ENCODE results near the gene SLC35F1. TPM values are rescaled to one million over a fixed set of nuclear protein-coding genes. Genes with fewer than 3 reads are reported as not detected.

SLC35F1 gene
- total RNA-seq, 2 experiments from 2014 or later = 0.09 TPM

DNA sequence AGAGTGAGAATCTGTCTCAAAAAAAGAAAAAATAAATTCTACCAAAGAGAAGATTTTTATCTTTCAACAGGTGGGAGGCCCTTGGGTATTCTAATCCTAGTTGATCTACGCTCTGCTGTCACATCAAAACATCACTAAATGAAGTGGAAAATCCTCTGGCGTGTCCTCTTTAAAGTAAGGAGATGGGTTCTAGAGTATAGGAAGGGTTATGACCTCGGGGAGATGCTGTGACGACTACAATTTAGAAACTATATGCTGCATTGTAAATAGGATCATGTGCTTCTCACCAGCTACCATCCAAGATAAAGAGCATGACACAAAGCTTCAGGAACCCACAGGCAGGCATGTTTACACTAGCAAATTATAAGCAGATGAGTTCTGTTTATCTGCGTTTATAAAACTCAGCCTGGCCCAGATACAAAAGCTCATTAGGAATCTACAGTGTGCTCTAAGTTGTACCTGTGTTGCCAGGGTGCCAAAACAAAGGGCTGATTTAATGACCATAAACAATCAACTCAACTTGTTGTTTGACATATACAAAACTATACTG is 443.9 kb downstream of the SLC35F1 start:
- ChIA-PET CTCF (no interaction called here), POLR2A (no interaction called here)
- no peak overlapping the region for H3K4me3 Mint-ChIP-seq
- ATAC-seq (no peak), DNase-seq (no peak)
- no peaks in the 10 kb centered on the region for H3K4me1 Mint-ChIP-seq (ENCODE audit: low read depth)
- no peaks in the 10 kb centered on the region for H3K27me3 Mint-ChIP-seq
- TF ChIP-seq, protein P1, sequence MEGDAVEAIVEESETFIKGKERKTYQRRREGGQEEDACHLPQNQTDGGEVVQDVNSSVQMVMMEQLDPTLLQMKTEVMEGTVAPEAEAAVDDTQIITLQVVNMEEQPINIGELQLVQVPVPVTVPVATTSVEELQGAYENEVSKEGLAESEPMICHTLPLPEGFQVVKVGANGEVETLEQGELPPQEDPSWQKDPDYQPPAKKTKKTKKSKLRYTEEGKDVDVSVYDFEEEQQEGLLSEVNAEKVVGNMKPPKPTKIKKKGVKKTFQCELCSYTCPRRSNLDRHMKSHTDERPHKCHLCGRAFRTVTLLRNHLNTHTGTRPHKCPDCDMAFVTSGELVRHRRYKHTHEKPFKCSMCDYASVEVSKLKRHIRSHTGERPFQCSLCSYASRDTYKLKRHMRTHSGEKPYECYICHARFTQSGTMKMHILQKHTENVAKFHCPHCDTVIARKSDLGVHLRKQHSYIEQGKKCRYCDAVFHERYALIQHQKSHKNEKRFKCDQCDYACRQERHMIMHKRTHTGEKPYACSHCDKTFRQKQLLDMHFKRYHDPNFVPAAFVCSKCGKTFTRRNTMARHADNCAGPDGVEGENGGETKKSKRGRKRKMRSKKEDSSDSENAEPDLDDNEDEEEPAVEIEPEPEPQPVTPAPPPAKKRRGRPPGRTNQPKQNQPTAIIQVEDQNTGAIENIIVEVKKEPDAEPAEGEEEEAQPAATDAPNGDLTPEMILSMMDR (IDR thresholded peaks at IDR 0.05) = no peak
- peaks cover 2% of the 10 kb centered on the region for H3K36me3 Mint-ChIP-seq (ENCODE audit: low read depth)
- no peak overlapping the region for H3K27ac Mint-ChIP-seq
- no peaks in the 10 kb centered on the region for H3K9me3 Mint-ChIP-seq
- intact Hi-C loops (cut with micrococcal nuclease) = no loop called here

DNA sequence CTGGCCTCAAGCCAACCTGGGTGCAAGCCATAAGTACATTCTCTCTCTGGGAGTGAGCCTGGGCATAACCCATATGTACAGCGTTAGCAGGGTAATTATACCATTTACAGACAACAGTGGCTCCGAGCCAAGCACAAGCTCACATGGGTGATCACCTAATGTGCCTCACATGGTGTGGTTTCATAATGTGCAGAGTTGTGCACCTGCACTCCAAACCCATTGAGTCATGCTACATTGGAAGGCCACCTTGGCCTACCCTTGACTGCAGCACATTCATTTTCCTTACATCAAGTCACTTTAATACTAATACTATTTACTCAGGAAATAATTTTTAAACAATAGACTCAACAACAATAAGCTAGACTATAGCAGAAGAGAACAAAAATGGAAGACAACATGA is 446.5 kb downstream of the SLC35F1 start:
- intact Hi-C loops (cut with micrococcal nuclease) = no loop called here
- ChIA-PET POLR2A (no interaction called here), CTCF (no interaction called here)
- ATAC-seq = no peak
- DNase-seq = no peak
- no peaks in the 10 kb centered on the region for H3K9me3 Mint-ChIP-seq
- peaks cover 2% of the 10 kb centered on the region for H3K36me3 Mint-ChIP-seq (ENCODE audit: low read depth)
- TF ChIP-seq, protein P1 (IDR thresholded peaks at IDR 0.05) = no peak
- H3K27ac Mint-ChIP-seq = no peak overlapping the region
- no peaks in the 10 kb centered on the region for H3K27me3 Mint-ChIP-seq
- H3K4me3 Mint-ChIP-seq = no peak overlapping the region
- H3K4me1 Mint-ChIP-seq (ENCODE audit: low read depth) = no peaks in the 10 kb centered on the region

DNA sequence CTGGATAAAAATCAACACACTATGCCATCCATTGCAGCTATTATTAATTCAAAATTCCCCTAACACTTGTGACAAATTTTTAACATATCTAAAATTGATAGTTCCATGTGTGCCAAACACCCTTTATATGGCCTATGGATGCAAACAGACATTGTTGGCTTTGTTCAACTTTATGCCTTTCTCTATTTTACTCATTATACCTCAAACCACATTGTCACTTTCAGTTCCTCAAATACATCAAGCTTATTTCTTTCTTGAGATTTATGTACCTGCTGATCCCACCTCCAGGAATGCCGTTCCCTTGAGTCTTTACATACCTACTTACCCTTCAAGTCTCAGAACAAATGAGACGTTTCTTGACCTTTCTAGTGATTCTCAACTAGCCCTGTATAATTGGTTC is 447.6 kb downstream of the SLC35F1 start:
- ChIA-PET POLR2A (no interaction called here), CTCF (no interaction called here)
- ATAC-seq (no peak), DNase-seq (no peak)
- intact Hi-C loops (cut with micrococcal nuclease) = no loop called here
- TF ChIP-seq, protein P1 (IDR thresholded peaks at IDR 0.05) = no peak
- no peaks in the 10 kb centered on the region for H3K9me3 Mint-ChIP-seq
- H3K27ac Mint-ChIP-seq = no peak overlapping the region
- H3K4me3 Mint-ChIP-seq = no peak overlapping the region
- H3K27me3 Mint-ChIP-seq = no peaks in the 10 kb centered on the region
- no peaks in the 10 kb centered on the region for H3K4me1 Mint-ChIP-seq (ENCODE audit: low read depth)
- peaks cover 2% of the 10 kb centered on the region for H3K36me3 Mint-ChIP-seq (ENCODE audit: low read depth)

DNA sequence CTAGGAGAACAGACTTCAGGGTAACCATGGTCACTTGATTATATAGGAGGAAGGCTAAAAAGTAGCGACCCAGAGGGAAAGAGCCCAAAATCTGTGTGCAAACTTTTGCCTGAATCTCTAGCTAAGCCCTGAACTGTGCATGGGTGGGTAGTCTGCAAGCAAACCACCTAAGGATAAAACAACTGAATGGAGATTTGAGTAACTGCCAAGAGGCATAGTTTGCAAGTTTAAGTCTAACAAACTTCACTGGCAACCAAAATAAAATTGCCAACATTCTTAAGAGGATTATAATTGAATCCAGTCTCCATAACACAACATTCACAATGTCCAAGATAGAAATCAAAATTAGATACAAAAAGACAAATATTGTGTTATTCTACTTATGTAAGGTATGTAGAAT is 449.0 kb downstream of the SLC35F1 start:
- ChIA-PET CTCF (no interaction called here), POLR2A (no interaction called here)
- intact Hi-C loops (cut with micrococcal nuclease) = no loop called here
- Mint-ChIP-seq H3K4me3 (no peak overlapping the region), H3K9me3 (no peaks in the 10 kb centered on the region), H3K27ac (no peak overlapping the region), H3K4me1 (ENCODE audit: low read depth) (no peaks in the 10 kb centered on the region), H3K27me3 (no peaks in the 10 kb centered on the region), H3K36me3 (ENCODE audit: low read depth) (peaks cover 2% of the 10 kb centered on the region)
- DNase-seq = no peak
- ATAC-seq = no peak
- TF ChIP-seq, protein P1 (IDR thresholded peaks at IDR 0.05) = no peak

DNA sequence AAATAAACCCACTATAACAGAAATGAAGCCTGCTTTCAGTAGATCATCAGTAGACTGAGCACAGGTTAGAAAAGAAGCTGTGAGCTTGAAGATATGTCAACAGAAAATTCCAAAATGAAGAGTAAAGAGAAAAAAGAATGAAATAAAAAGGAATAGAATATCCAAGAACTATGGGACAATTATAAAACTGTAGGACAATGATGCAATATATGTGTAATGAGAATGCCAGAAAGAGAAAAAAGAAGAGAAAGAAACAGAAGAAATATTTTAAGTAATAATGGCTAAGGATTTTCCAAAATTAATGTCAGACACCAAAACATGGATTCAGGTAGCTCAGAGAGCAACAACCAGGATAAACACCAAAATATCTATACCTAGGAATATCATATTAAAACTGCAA is 449.6 kb downstream of the SLC35F1 start:
- Mint-ChIP-seq H3K4me3 (no peak overlapping the region), H3K36me3 (ENCODE audit: low read depth) (peaks cover 2% of the 10 kb centered on the region), H3K27me3 (no peaks in the 10 kb centered on the region), H3K9me3 (no peaks in the 10 kb centered on the region), H3K27ac (no peak overlapping the region), H3K4me1 (ENCODE audit: low read depth) (no peaks in the 10 kb centered on the region)
- CTCF ChIA-PET = no interaction called here
- TF ChIP-seq, protein P1 (IDR thresholded peaks at IDR 0.05) = no peak
- intact Hi-C loops (cut with micrococcal nuclease) = no loop called here
- ATAC-seq (no peak), DNase-seq (no peak)
- POLR2A ChIA-PET = no interaction called here

Other genes starting within 250 kb of the SLC35F1 start
- gene NUS1, start 231.8 kb upstream of the SLC35F1 start, total RNA-seq = 10 to 100 TPM; 42.2 to 42.8 TPM

Data from activated CD8-positive, alpha-beta T cell treated with anti-CD3 and anti-CD28 coated beads for 36 hours (primary cell).